Vagina (tissue), 2 donors: Measurements from ENCODE around the gene TAB2. TPM values are rescaled to one million over a fixed set of nuclear protein-coding genes. Genes with fewer than 3 reads are reported as not detected.
A peak's percentile ranks its signal among the peaks of the same experiment; 100 is the strongest.

Source experiments
- DNase-seq, 2 donors: peaks; one replicate each; pipeline ENCODE4 v3.0.0-alpha.2; 2017; ENCODE audit errors: extremely low spot score in 2 of 2
- H3K27ac ChIP-seq: fragments of 200-600 bp; sonication (generic); one replicate; pipeline ENCODE4 v1.5.1; 2019
- H3K27me3 ChIP-seq: fragments of 200-600 bp; sonication (generic); one replicate; pipeline ENCODE4 v1.5.1; 2019
- H3K36me3 ChIP-seq, 2 donors: fragments of 200-600 bp; sonication (generic); one replicate each; pipeline ENCODE4 v1.5.1; 2017 to 2019
- H3K4me1 ChIP-seq: fragments of 200-600 bp; sonication (generic); one replicate; pipeline ENCODE4 v1.5.1; 2019
- H3K4me3 ChIP-seq, 2 donors: fragments of 200-600 bp; sonication (generic); 1 replicate in 1 of 2; 2 replicates in 1 of 2; pipeline ENCODE4 v1.5.1; 2016 to 2019
- H3K9me3 ChIP-seq: fragments of 200-600 bp; sonication (generic); one replicate; pipeline ENCODE4 v1.5.1; 2019
- CTCF ChIP-seq, 3 experiments: fragments of 450-650 bp in 2 of 3; fragments of 200-600 bp in 1 of 3; sonication (generic) in 1 of 3; IDR thresholded peaks; one replicate each; pipeline ENCODE4 v1.5.1; 2017 to 2019; ENCODE audit warnings: antibody characterized with exemption in 3 of 3, mild to moderate bottlenecking in 2 of 3, moderate library complexity in 2 of 3
- POLR2A ChIP-seq, 2 donors: fragments of 450-650 bp; IDR thresholded peaks; one replicate each; pipeline ENCODE4 v1.6.1; 2017; ENCODE audit warnings: antibody characterized with exemption in 2 of 2, mild to moderate bottlenecking in 2 of 2, moderate library complexity in 2 of 2
- POLR2AphosphoS5 ChIP-seq, 2 donors: sonication (generic); formaldehyde crosslinking; IDR thresholded peaks; one replicate each; pipeline ENCODE4 v1.9.0; 2017; ENCODE audit warnings: antibody characterized with exemption in 2 of 2, mild to moderate bottlenecking in 2 of 2, low read depth in 1 of 2; ENCODE audit not compliant: insufficient read depth in 1 of 2
- intact Hi-C: fragments of 100-400 bp; cut with DNase I; formaldehyde crosslinking; loops from one replicate; pipeline ENCODE4 v1.15.1; 2023
- total RNA-seq: library from RNA; depleted of rRNA; stranded (reverse); fragments of >200 nt; gene quantifications from one replicate; pipeline ENCODE4 v1.2.3, GENCODE V29; 2016

The TAB2 gene
- total RNA-seq, 1 donor from 2014 or later, result 80.5 TPM

GRCh38 chr6:149452037-149452939 is 134.8 kb downstream of the TAB2 start:
- no peaks in the 10 kb centered on the region for H3K27me3 ChIP-seq

GRCh38 chr6:149453597-149454345 is 136.3 kb downstream of the TAB2 start:
- H3K27ac ChIP-seq, result peak overlapping the region; percentile 50
- intact Hi-C loops, result no loop called here
- peaks cover 37% of the 10 kb centered on the region for H3K4me1 ChIP-seq
- no peak for TF ChIP-seq POLR2A (IDR thresholded peaks at IDR 0.05)
- TF ChIP-seq CTCF (IDR thresholded peaks at IDR 0.05), result no peak
- TF ChIP-seq POLR2AphosphoS5 (IDR thresholded peaks at IDR 0.05; ENCODE audit: insufficient read depth in 1 of 2, low read depth in 1 of 2), result no peak
- no peaks in the 10 kb centered on the region for H3K27me3 ChIP-seq
- DNase-seq, result no peak
- H3K36me3 ChIP-seq, result no peaks in the 10 kb centered on the region
- no peaks in the 10 kb centered on the region for H3K9me3 ChIP-seq
- H3K4me3 ChIP-seq, result no peak overlapping the region

More at GRCh38 chr6:149452037-149452939, 134.8 kb downstream of the TAB2 start:
- Histone ChIP-seq H3K4me1 (peaks cover 37% of the 10 kb centered on the region), H3K4me3 (no peak overlapping the region), H3K36me3 (no peaks in the 10 kb centered on the region), H3K27ac (no peak overlapping the region), H3K9me3 (no peaks in the 10 kb centered on the region)
- no peak for TF ChIP-seq POLR2A (IDR thresholded peaks at IDR 0.05)
- TF ChIP-seq POLR2AphosphoS5 (IDR thresholded peaks at IDR 0.05; ENCODE audit: insufficient read depth in 1 of 2, low read depth in 1 of 2), result no peak
- TF ChIP-seq CTCF (IDR thresholded peaks at IDR 0.05), result no peak
- no peak for DNase-seq
- intact Hi-C loops, result no loop called here

GRCh38 chr6:149454346-149454848 is 136.9 kb downstream of the TAB2 start:
- H3K4me3 ChIP-seq, result no peak overlapping the region
- intact Hi-C loops, result no loop called here
- H3K27ac ChIP-seq, result peak overlapping the region; percentile 50

GRCh38 chr6:149455031-149455732 is 137.7 kb downstream of the TAB2 start:
- TF ChIP-seq POLR2AphosphoS5 (IDR thresholded peaks at IDR 0.05; ENCODE audit: insufficient read depth in 1 of 2, low read depth in 1 of 2) (no peak), CTCF (IDR thresholded peaks at IDR 0.05) (no peak), POLR2A (IDR thresholded peaks at IDR 0.05) (no peak)
- no peaks in the 10 kb centered on the region for H3K9me3 ChIP-seq
- H3K4me1 ChIP-seq, result peaks cover 37% of the 10 kb centered on the region
- no peak overlapping the region for H3K4me3 ChIP-seq
- no peak for DNase-seq
- H3K36me3 ChIP-seq, result no peaks in the 10 kb centered on the region
- H3K27ac ChIP-seq, result peak overlapping the region; percentile 50
- intact Hi-C loops, result no loop called here
- no peaks in the 10 kb centered on the region for H3K27me3 ChIP-seq

More at GRCh38 chr6:149454346-149454848, 136.9 kb downstream of the TAB2 start:
- TF ChIP-seq CTCF (IDR thresholded peaks at IDR 0.05), result no peak
- TF ChIP-seq POLR2A (IDR thresholded peaks at IDR 0.05), result no peak
- peak; percentile 93 for TF ChIP-seq POLR2AphosphoS5 (IDR thresholded peaks at IDR 0.05; ENCODE audit: insufficient read depth in 1 of 2, low read depth in 1 of 2)
- Histone ChIP-seq H3K9me3 (no peaks in the 10 kb centered on the region), H3K36me3 (no peaks in the 10 kb centered on the region), H3K27me3 (no peaks in the 10 kb centered on the region), H3K4me1 (peaks cover 37% of the 10 kb centered on the region)
- peak in 1 of 2 donors; percentile 93 for DNase-seq
